Measurements from ENCODE around the gene C15orf39.
"Not testable (repeated sequence)": the region's sequence is repeated elsewhere in the genome, so short reads cannot be mapped to it uniquely, and the experiment has no call there.

The C15orf39 gene

GRCh38 chr15:75209289-75209676 is 7.6 kb downstream of the C15orf39 start:
- no peak for DNase-seq (ENCODE audit: low read depth in 1 of 2, low spot score in 1 of 2)

- no peak for DNase-seq (ENCODE audit: low read depth in 1 of 2, low spot score in 1 of 2)
Observed at GRCh38 chr15:75210811-75211230, 9.1 kb downstream of the C15orf39 start.

GRCh38 chr15:75211436-75212199 is 9.9 kb downstream of the C15orf39 start:
- no peak for DNase-seq (ENCODE audit: low read depth in 1 of 2, low spot score in 1 of 2)

GRCh38 chr15:75212200-75212858 is 10.6 kb downstream of the C15orf39 start:
- DNase-seq (ENCODE audit: low read depth in 1 of 2, low spot score in 1 of 2): no peak

GRCh38 chr15:75213212-75213767 is 11.6 kb downstream of the C15orf39 start:
- no peak for DNase-seq (ENCODE audit: low read depth in 1 of 2, low spot score in 1 of 2)

GRCh38 chr15:75213768-75214221 is 12.1 kb downstream of the C15orf39 start:
- DNase-seq (ENCODE audit: low read depth in 1 of 2, low spot score in 1 of 2): no peak

GRCh38 chr15:75214293-75215096 is 12.8 kb downstream of the C15orf39 start:
- no peak for DNase-seq (ENCODE audit: low read depth in 1 of 2, low spot score in 1 of 2)

GRCh38 chr15:75215107-75216004 is 13.7 kb downstream of the C15orf39 start:
- DNase-seq (ENCODE audit: low read depth in 1 of 2, low spot score in 1 of 2): no peak

- no peak for DNase-seq (ENCODE audit: low read depth in 1 of 2, low spot score in 1 of 2)
Observed at GRCh38 chr15:75217012-75217411, 15.3 kb downstream of the C15orf39 start.

- DNase-seq (ENCODE audit: low read depth in 1 of 2, low spot score in 1 of 2): not testable (repeated sequence)
Observed at GRCh38 chr15:75217574-75217973, 15.9 kb downstream of the C15orf39 start.

GRCh38 chr15:75219507-75219929 is 17.8 kb downstream of the C15orf39 start:
- not testable (repeated sequence) for DNase-seq (ENCODE audit: low read depth in 1 of 2, low spot score in 1 of 2)

- DNase-seq (ENCODE audit: low read depth in 1 of 2, low spot score in 1 of 2): no peak
Observed at GRCh38 chr15:75223688-75224087, 22.0 kb downstream of the C15orf39 start.

GRCh38 chr15:75224281-75224680 is 22.6 kb downstream of the C15orf39 start:
- DNase-seq (ENCODE audit: low read depth in 1 of 2, low spot score in 1 of 2): no peak

GRCh38 chr15:75225102-75225836 is 23.6 kb downstream of the C15orf39 start:
- DNase-seq (ENCODE audit: low read depth in 1 of 2, low spot score in 1 of 2): not testable (repeated sequence)

GRCh38 chr15:75225951-75226732 is 24.5 kb downstream of the C15orf39 start:
- DNase-seq (ENCODE audit: low read depth in 1 of 2, low spot score in 1 of 2): no peak

GRCh38 chr15:75227112-75227511 is 25.4 kb downstream of the C15orf39 start:
- DNase-seq (ENCODE audit: low read depth in 1 of 2, low spot score in 1 of 2): not testable (repeated sequence)

- no peak for DNase-seq (ENCODE audit: low read depth in 1 of 2, low spot score in 1 of 2)
Observed at GRCh38 chr15:75227663-75228280, 26.1 kb downstream of the C15orf39 start.

- no peak for DNase-seq (ENCODE audit: low read depth in 1 of 2, low spot score in 1 of 2)
Observed at GRCh38 chr15:75228787-75229186, 27.1 kb downstream of the C15orf39 start.

All from activated CD4-positive, alpha-beta T cell treated with anti-CD3 and anti-CD28 coated beads, Interleukin-2, amount 50 U/mL, for 24 hours (primary cell).